ENCODE results near the gene TRIM7. TPM values are rescaled to one million over a fixed set of nuclear protein-coding genes. Genes with fewer than 3 reads are reported as not detected.

The TRIM7 gene
- total RNA-seq, 1 donor from 2014 or later, result 0.93 TPM

GRCh38 chr5:181189962-181190710, 14.9 kb downstream of the TRIM7 start:
- DNase-seq, result no peak

GRCh38 chr5:181189363-181189961, 15.5 kb downstream of the TRIM7 start:
- DNase-seq, result peak; percentile 62
- H3K4me1 Mint-ChIP-seq (ENCODE audit: low read depth, unreplicated experiment), result peaks cover 6% of the 10 kb centered on the region
- H3K36me3 Mint-ChIP-seq (ENCODE audit: unreplicated experiment), result peaks cover 8% of the 10 kb centered on the region
- H3K9me3 Mint-ChIP-seq (ENCODE audit: unreplicated experiment), result peaks cover 44% of the 10 kb centered on the region
- H3K27me3 Mint-ChIP-seq (ENCODE audit: unreplicated experiment), result peaks cover 42% of the 10 kb centered on the region
- H3K4me3 Mint-ChIP-seq (ENCODE audit: unreplicated experiment), result peak overlapping the region; percentile 96
- H3K27ac Mint-ChIP-seq (ENCODE audit: unreplicated experiment), result peak overlapping the region; percentile 17
- TF ChIP-seq, protein P1, sequence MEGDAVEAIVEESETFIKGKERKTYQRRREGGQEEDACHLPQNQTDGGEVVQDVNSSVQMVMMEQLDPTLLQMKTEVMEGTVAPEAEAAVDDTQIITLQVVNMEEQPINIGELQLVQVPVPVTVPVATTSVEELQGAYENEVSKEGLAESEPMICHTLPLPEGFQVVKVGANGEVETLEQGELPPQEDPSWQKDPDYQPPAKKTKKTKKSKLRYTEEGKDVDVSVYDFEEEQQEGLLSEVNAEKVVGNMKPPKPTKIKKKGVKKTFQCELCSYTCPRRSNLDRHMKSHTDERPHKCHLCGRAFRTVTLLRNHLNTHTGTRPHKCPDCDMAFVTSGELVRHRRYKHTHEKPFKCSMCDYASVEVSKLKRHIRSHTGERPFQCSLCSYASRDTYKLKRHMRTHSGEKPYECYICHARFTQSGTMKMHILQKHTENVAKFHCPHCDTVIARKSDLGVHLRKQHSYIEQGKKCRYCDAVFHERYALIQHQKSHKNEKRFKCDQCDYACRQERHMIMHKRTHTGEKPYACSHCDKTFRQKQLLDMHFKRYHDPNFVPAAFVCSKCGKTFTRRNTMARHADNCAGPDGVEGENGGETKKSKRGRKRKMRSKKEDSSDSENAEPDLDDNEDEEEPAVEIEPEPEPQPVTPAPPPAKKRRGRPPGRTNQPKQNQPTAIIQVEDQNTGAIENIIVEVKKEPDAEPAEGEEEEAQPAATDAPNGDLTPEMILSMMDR (IDR thresholded peaks at IDR 0.05; ENCODE audit: partially characterized antibody, unreplicated experiment), result no peak

More at GRCh38 chr5:181189962-181190710, 14.9 kb downstream of the TRIM7 start:
- H3K4me3 Mint-ChIP-seq (ENCODE audit: unreplicated experiment), result peak overlapping the region; percentile 96
- H3K9me3 Mint-ChIP-seq (ENCODE audit: unreplicated experiment), result peaks cover 44% of the 10 kb centered on the region
- H3K27ac Mint-ChIP-seq (ENCODE audit: unreplicated experiment), result peak overlapping the region; percentile 17
- peaks cover 6% of the 10 kb centered on the region for H3K4me1 Mint-ChIP-seq (ENCODE audit: low read depth, unreplicated experiment)
- peaks cover 8% of the 10 kb centered on the region for H3K36me3 Mint-ChIP-seq (ENCODE audit: unreplicated experiment)
- H3K27me3 Mint-ChIP-seq (ENCODE audit: unreplicated experiment), result peaks cover 42% of the 10 kb centered on the region
- TF ChIP-seq, protein P1 (IDR thresholded peaks at IDR 0.05; ENCODE audit: partially characterized antibody, unreplicated experiment), result no peak

- Mint-ChIP-seq H3K4me3 (ENCODE audit: unreplicated experiment) (peak overlapping the region; percentile 96), H3K4me1 (ENCODE audit: low read depth, unreplicated experiment) (peaks cover 8% of the 10 kb centered on the region), H3K9me3 (ENCODE audit: unreplicated experiment) (peaks cover 43% of the 10 kb centered on the region), H3K27me3 (ENCODE audit: unreplicated experiment) (peaks cover 44% of the 10 kb centered on the region), H3K36me3 (ENCODE audit: unreplicated experiment) (peaks cover 8% of the 10 kb centered on the region), H3K27ac (ENCODE audit: unreplicated experiment) (peak overlapping the region; percentile 88)
- DNase-seq, result peak; percentile 68
- TF ChIP-seq, protein P1 (IDR thresholded peaks at IDR 0.05; ENCODE audit: partially characterized antibody, unreplicated experiment), result no peak
Measured at GRCh38 chr5:181188700-181189362, 16.2 kb downstream of the TRIM7 start.

- peaks cover 41% of the 10 kb centered on the region for H3K9me3 Mint-ChIP-seq (ENCODE audit: unreplicated experiment)
- peaks cover 46% of the 10 kb centered on the region for H3K27me3 Mint-ChIP-seq (ENCODE audit: unreplicated experiment)
- TF ChIP-seq, protein P1 (IDR thresholded peaks at IDR 0.05; ENCODE audit: partially characterized antibody, unreplicated experiment), result peak; percentile 48
- DNase-seq, result peak; percentile 81
- peaks cover 8% of the 10 kb centered on the region for H3K4me1 Mint-ChIP-seq (ENCODE audit: low read depth, unreplicated experiment)
- H3K4me3 Mint-ChIP-seq (ENCODE audit: unreplicated experiment), result peak overlapping the region; percentile 96
- peaks cover 8% of the 10 kb centered on the region for H3K36me3 Mint-ChIP-seq (ENCODE audit: unreplicated experiment)
- H3K27ac Mint-ChIP-seq (ENCODE audit: unreplicated experiment), result peak overlapping the region; percentile 88
Measured at GRCh38 chr5:181187500-181188213, 17.3 kb downstream of the TRIM7 start.
